ENCODE results near the gene SOST.

SOST gene

GRCh38 chr17:43779145-43780125 is 20.8 kb upstream of the SOST start (continued):
- TF ChIP-seq YY1 (tag by site-specific recombination; IDR thresholded peaks at IDR 0.05) (no peak), ZNF785 (tag by site-specific recombination; IDR thresholded peaks at IDR 0.05) (no peak), ZNF24 (tag by site-specific recombination; IDR thresholded peaks at IDR 0.05) (no peak), ZNF768 (tag by site-specific recombination; IDR thresholded peaks at IDR 0.05) (no peak), ZNF777 (tag by site-specific recombination; IDR thresholded peaks at IDR 0.05; ENCODE audit: borderline replicate concordance) (no peak), ZNF211 (tag by site-specific recombination; IDR thresholded peaks at IDR 0.05; ENCODE audit: low read depth) (no peak), IKZF3 (tag by site-specific recombination; IDR thresholded peaks at IDR 0.05) (no peak), ZFP3 (tag by site-specific recombination; IDR thresholded peaks at IDR 0.05; ENCODE audit: low read depth) (no peak), BCL11A (tag by site-specific recombination; IDR thresholded peaks at IDR 0.05; ENCODE audit: low read depth) (no peak), ZNF174 (tag by site-specific recombination; IDR thresholded peaks at IDR 0.05) (no peak), HOXC10 (CRISPR knock-in tag; IDR thresholded peaks at IDR 0.05) (no peak), TSHZ1 (tag by site-specific recombination; IDR thresholded peaks at IDR 0.05; ENCODE audit: borderline replicate concordance) (no peak), ZNF449 (tag by site-specific recombination; IDR thresholded peaks at IDR 0.05) (0 out of 2 replicates have a peak, but pooled peaks have one; percentile 19), PRDM10 (tag by site-specific recombination; IDR thresholded peaks at IDR 0.05) (peak; percentile 95), GLI2 (tag by site-specific recombination; IDR thresholded peaks at IDR 0.05; ENCODE audit: borderline replicate concordance, low read depth) (no peak), ZNF324 (tag by site-specific recombination; IDR thresholded peaks at IDR 0.05) (no peak), KLF1 (tag by site-specific recombination; IDR thresholded peaks at IDR 0.05) (peak; percentile 81), ZNF571 (tag by site-specific recombination; IDR thresholded peaks at IDR 0.05) (no peak), SETDB1 (IDR thresholded peaks at IDR 0.05; ENCODE audit: insufficient read length, low read length) (no peak), MZF1 (tag by site-specific recombination; IDR thresholded peaks at IDR 0.05; ENCODE audit: borderline replicate concordance) (no peak), RBAK (tag by site-specific recombination; IDR thresholded peaks at IDR 0.05) (no peak), ZXDB (tag by site-specific recombination; IDR thresholded peaks at IDR 0.05) (no peak), ZNF600 (tag by site-specific recombination; IDR thresholded peaks at IDR 0.05) (no peak), CTCF (tag by site-specific recombination; IDR thresholded peaks at IDR 0.05) (peak; percentile 59; the same call in 1 of the 2 replicates), ZSCAN18 (tag by site-specific recombination; IDR thresholded peaks at IDR 0.05) (no peak), TCF7L2 (IDR thresholded peaks at IDR 0.05; ENCODE audit: borderline replicate concordance, low read depth, low read length) (no peak)
